Measurements from ENCODE around the gene SEPHS1.

SEPHS1 gene

GRCh38 chr10:13268841-13269240 lies 79.3 kb downstream of the SEPHS1 start:
- Histone ChIP-seq H3K9me3 (ENCODE audit: control insufficient read depth, low read length) (no peaks in the 10 kb centered on the region), H3K4me1 (no peaks in the 10 kb centered on the region), H3K4me2 (ENCODE audit: low read length) (no peak overlapping the region)

GRCh38 chr10:13268310-13268709 lies 79.8 kb downstream of the SEPHS1 start:
- Histone ChIP-seq H3K9me3 (ENCODE audit: control insufficient read depth, low read length) (no peaks in the 10 kb centered on the region), H3K4me3 (ENCODE audit: low read depth, low read length) (no peak overlapping the region), H3K4me1 (no peaks in the 10 kb centered on the region), H3K4me2 (ENCODE audit: low read length) (no peak overlapping the region), H3K27ac (no peak overlapping the region), H3K27me3 (ENCODE audit: control insufficient read depth, insufficient read depth, low read length) (no peaks in the 10 kb centered on the region), H3K79me2 (no peaks in the 10 kb centered on the region), H2AFZ (no peak overlapping the region), H3K36me3 (ENCODE audit: control insufficient read depth, insufficient read depth, low read length) (no peaks in the 10 kb centered on the region), H3K9ac (no peak overlapping the region)
- no peak for TF ChIP-seq CTCF (IDR thresholded peaks at IDR 0.05)

More at GRCh38 chr10:13268841-13269240, 79.3 kb downstream of the SEPHS1 start:
- H3K79me2 ChIP-seq: no peaks in the 10 kb centered on the region
- TF ChIP-seq CTCF (IDR thresholded peaks at IDR 0.05): no peak
- H3K36me3 ChIP-seq (ENCODE audit: control insufficient read depth, insufficient read depth, low read length): no peaks in the 10 kb centered on the region
- no peak overlapping the region for H3K4me3 ChIP-seq (ENCODE audit: low read depth, low read length)
- H3K27me3 ChIP-seq (ENCODE audit: control insufficient read depth, insufficient read depth, low read length): no peaks in the 10 kb centered on the region
- no peak overlapping the region for H3K27ac ChIP-seq
- no peak overlapping the region for H3K9ac ChIP-seq
- H2AFZ ChIP-seq: no peak overlapping the region

Measured in parathyroid adenoma (tissue), 2 donors.